Duodenal mucosa (tissue), 2 donors: ENCODE data around the gene NEURL4.

ENCODE experiments used
- H3K27ac ChIP-seq: one replicate; pipeline ENCODE4 v1.7.0; 2013; ENCODE audit warnings: low read depth, low read length
- H3K27me3 ChIP-seq, 2 donors: one replicate each; pipeline ENCODE4 v1.7.0; 2013; ENCODE audit warnings: low read length in 2 of 2, control low read depth in 1 of 2; ENCODE audit not compliant: insufficient read depth in 2 of 2, control insufficient read depth in 1 of 2
- H3K36me3 ChIP-seq, 2 donors: one replicate each; pipeline ENCODE4 v1.7.0; 2013; ENCODE audit warnings: low read length in 2 of 2, control low read depth in 1 of 2; ENCODE audit not compliant: insufficient read depth in 2 of 2, control insufficient read depth in 1 of 2
- H3K4me1 ChIP-seq, 2 donors: one replicate each; pipeline ENCODE4 v1.7.0; 2013; ENCODE audit warnings: low read length in 2 of 2, control low read depth in 1 of 2; ENCODE audit not compliant: insufficient read depth in 2 of 2, control insufficient read depth in 1 of 2
- H3K4me3 ChIP-seq, 2 donors: one replicate each; pipeline ENCODE4 v1.7.0; 2013; ENCODE audit warnings: low read length in 2 of 2, low read depth in 1 of 2
- H3K9ac ChIP-seq, 2 donors: one replicate each; pipeline ENCODE4 v1.7.0; 2013; ENCODE audit warnings: low read length in 2 of 2, low read depth in 1 of 2
- H3K9me3 ChIP-seq, 2 donors: one replicate each; pipeline ENCODE4 v1.7.0; 2013; ENCODE audit warnings: low read length in 2 of 2, control low read depth in 1 of 2; ENCODE audit not compliant: control insufficient read depth in 1 of 2

Gene NEURL4

DNA sequence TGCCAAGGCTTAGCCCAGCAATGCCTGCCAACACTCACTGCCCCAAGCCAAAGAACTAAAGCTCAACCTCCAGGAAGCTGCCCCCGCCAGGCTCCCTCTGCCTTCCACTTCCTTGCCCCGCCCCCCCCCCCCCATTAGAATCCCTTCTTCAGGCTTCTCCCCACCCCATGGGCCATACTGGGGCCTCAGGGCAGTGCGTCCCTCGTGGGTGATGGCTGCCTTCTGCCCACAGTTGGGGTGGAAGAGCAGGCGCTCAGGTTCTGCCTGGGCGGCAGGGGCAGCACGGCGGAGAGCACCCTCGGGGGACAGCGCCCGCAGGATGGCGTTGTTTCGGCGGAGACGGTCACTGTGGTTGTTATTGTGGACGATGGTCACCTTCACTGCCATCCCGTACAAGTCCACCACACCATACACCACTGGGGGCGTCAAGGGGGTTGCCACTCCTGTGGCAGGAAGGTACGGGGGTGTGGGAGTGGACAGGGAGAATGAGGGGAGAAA lies 4.1 kb downstream of the NEURL4 start:
- Histone ChIP-seq H3K27me3 (no peaks in the 10 kb centered on the region), H3K36me3 (peaks cover 33 to 60% of the 10 kb centered on the region in 2 donors), H3K4me1 (peaks cover 7 to 13% of the 10 kb centered on the region in 2 donors), H3K9ac (no peak overlapping the region), H3K4me3 (no peak overlapping the region), H3K9me3 (no peaks in the 10 kb centered on the region), H3K27ac (no peak overlapping the region)

- peaks cover 7 to 13% of the 10 kb centered on the region in 2 donors for H3K4me1 ChIP-seq
- no peaks in the 10 kb centered on the region for H3K9me3 ChIP-seq
- H3K4me3 ChIP-seq, result no peak overlapping the region
- peak overlapping the region in 1 of 2 donors; percentile 10 for H3K9ac ChIP-seq
- H3K27ac ChIP-seq, result no peak overlapping the region
- H3K36me3 ChIP-seq, result peaks cover 33 to 60% of the 10 kb centered on the region in 2 donors
- H3K27me3 ChIP-seq, result no peaks in the 10 kb centered on the region
These were observed 4.7 kb downstream of the NEURL4 start for GRCh38 chr17:7324438-7324779.

- Histone ChIP-seq H3K4me1 (peaks cover 7 to 15% of the 10 kb centered on the region in 2 donors), H3K9ac (peak overlapping the region in 1 of 2 donors; percentile 10), H3K36me3 (peaks cover 36 to 63% of the 10 kb centered on the region in 2 donors), H3K27me3 (no peaks in the 10 kb centered on the region), H3K4me3 (no peak overlapping the region), H3K9me3 (no peaks in the 10 kb centered on the region), H3K27ac (no peak overlapping the region)
These were observed 5.3 kb downstream of the NEURL4 start for GRCh38 chr17:7323731-7324437.

DNA sequence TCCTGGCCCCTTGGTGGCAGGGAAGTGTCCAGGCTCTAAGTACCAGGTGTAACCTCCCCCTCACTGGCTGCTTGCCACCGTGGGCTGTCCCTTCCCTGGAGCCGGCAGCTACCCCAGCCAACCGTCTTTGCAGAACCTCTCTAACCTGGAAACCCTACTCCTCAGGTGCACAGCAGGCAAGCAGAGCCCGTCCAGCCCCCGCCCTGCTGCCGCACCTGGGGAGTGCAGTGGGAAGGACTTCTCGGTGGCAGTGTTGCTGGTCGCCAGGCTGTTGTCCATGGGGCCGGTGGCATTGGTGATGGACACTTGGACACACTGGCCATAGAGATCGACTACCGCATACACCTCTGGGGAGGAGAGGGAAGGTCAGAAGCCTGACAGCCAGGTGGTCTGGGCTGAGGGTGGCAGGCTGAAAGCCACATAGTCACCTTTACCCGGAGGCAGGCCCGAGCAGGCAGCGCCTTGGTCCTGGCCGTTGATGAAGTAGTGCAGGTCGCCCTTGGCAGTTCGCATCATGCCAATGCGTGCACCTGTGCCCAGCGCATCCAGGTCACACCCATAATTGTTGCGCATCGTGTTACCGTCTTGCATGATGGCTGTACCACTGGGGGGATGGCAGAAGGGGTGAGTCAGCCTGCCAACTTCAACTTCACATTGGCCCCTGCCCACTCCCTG lies 6.5 kb downstream of the NEURL4 start:
- H3K36me3 ChIP-seq, result peaks cover 47 to 75% of the 10 kb centered on the region in 2 donors
- H3K4me1 ChIP-seq, result peaks cover 0 to 10% of the 10 kb centered on the region in 2 donors
- no peak overlapping the region for H3K9ac ChIP-seq
- H3K9me3 ChIP-seq, result no peaks in the 10 kb centered on the region
- H3K27me3 ChIP-seq, result no peaks in the 10 kb centered on the region
- no peak overlapping the region for H3K4me3 ChIP-seq
- no peak overlapping the region for H3K27ac ChIP-seq

- H3K27me3 ChIP-seq, result no peaks in the 10 kb centered on the region
- no peak overlapping the region for H3K9ac ChIP-seq
- no peak overlapping the region for H3K4me3 ChIP-seq
- peaks cover 0 to 9% of the 10 kb centered on the region in 2 donors for H3K4me1 ChIP-seq
- H3K9me3 ChIP-seq, result no peaks in the 10 kb centered on the region
- no peak overlapping the region for H3K27ac ChIP-seq
- H3K36me3 ChIP-seq, result peaks cover 49 to 83% of the 10 kb centered on the region in 2 donors
These were observed 7.7 kb downstream of the NEURL4 start for GRCh38 chr17:7321466-7321865.

- Histone ChIP-seq H3K27me3 (no peaks in the 10 kb centered on the region), H3K9ac (no peak overlapping the region), H3K36me3 (peaks cover 46 to 64% of the 10 kb centered on the region in 2 donors), H3K4me3 (no peak overlapping the region), H3K27ac (no peak overlapping the region), H3K4me1 (peaks cover 19 to 31% of the 10 kb centered on the region in 2 donors), H3K9me3 (no peaks in the 10 kb centered on the region)
These were observed 10.8 kb downstream of the NEURL4 start for GRCh38 chr17:7318121-7318860.

DNA sequence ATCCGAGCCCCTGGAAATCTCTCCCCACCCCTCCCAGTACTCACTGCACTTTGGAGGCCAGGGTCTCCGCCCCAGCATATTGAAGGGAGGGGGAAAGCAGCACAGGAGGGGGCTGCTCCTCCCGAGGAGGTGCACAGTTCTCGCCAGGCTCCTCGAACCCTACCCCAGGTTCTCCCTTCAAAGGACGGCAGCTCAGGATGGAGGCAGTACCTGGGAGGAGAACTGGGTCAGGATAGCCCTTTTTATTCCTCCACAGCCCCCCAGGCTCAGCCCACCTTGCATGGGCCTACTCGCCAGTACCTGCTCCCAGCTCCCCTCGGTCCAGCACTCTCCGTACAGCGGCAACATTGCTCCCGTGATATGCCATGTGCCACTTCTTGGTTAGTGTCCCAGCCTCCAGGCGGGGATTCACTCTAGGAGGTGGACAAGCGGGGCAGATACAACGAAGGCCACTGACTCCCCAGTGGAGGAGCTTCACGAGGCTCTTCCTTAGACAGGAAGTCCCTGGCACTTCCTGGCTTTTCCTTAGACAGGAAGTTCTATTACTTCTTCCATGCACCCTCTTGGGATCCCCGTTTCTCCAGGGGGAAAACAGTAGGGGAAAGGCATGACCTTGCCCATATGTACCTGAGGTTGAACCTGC lies 11.9 kb downstream of the NEURL4 start:
- Histone ChIP-seq H3K4me1 (peaks cover 24 to 31% of the 10 kb centered on the region in 2 donors), H3K9ac (no peak overlapping the region), H3K36me3 (peaks cover 47 to 64% of the 10 kb centered on the region in 2 donors), H3K27ac (no peak overlapping the region), H3K9me3 (no peaks in the 10 kb centered on the region), H3K27me3 (no peaks in the 10 kb centered on the region), H3K4me3 (no peak overlapping the region)

- H3K9ac ChIP-seq, result peak overlapping the region; percentile 76 to 90
- H3K27ac ChIP-seq, result peak overlapping the region; percentile 84
- peak overlapping the region; percentile 80 to 92 for H3K4me3 ChIP-seq
- no peaks in the 10 kb centered on the region for H3K9me3 ChIP-seq
- no peaks in the 10 kb centered on the region for H3K27me3 ChIP-seq
- peaks cover 49 to 65% of the 10 kb centered on the region in 2 donors for H3K36me3 ChIP-seq
- H3K4me1 ChIP-seq, result peaks cover 24 to 31% of the 10 kb centered on the region in 2 donors
These were observed 13.4 kb downstream of the NEURL4 start for GRCh38 chr17:7315570-7316235.

DNA sequence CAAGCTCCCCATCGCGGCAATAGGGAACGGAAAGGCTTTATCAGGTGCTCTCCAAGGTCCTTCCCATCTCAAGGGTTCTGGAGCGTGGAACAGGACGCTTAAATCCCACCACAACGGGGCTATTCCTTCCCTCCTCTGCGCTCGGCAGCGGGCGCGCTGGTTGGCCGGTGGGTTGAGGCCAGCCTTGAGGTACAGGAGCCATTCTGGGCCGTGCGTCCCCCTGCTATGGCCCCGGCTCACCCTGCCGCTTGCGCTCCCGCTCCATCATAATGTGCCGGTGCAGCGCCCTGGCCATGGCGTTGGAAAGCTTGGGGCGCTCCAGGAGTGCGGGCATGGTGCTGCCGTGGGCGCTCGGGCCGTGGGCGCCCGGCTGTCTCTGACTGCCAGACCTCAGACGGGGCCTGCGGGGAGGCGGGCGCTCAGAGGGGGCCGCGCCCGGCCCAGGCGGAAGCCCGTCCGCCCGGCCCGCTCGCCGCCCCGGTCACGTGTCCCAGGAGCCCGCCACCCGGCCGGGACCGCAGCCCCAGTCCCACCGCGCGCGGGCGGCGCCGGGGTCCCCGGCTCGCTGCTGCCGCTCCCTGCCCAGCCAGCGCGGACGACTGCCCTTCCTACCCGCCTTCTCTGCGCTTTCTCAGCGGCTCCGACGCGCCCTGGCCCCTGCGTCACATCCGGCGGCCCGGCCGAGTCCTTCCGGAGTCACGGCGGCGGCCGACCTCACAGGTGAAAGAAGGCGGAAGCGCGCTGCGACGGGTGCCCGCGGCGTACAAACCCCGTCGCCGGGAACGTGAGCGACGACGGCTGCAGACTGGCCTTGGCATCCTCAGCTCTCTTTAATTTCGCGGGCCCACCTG lies 14.2 kb downstream of the NEURL4 start, which contains the start of gene GPS2:
GPS2 (minus strand) TSS at position 642 of the 851 bp plus-strand sequence; CDS start at position 334, 308 bp downstream.
- peaks cover 29 to 35% of the 10 kb centered on the region in 2 donors for H3K4me1 ChIP-seq
- H3K36me3 ChIP-seq, result peaks cover 52 to 66% of the 10 kb centered on the region in 2 donors

More for the DNA sequence above, 14.2 kb downstream of the NEURL4 start, which contains the start of gene GPS2:
- Histone ChIP-seq H3K27me3 (no peaks in the 10 kb centered on the region), H3K9me3 (no peaks in the 10 kb centered on the region), H3K27ac (peak within 1 kb of the TSS; percentile 84), H3K9ac (peak within 1 kb of the TSS; percentile 87 to 90), H3K4me3 (peak within 1 kb of the TSS; percentile 89 to 92)
